C4-2B (cell line): ENCODE data around the gene EPGN.
A peak's percentile ranks its signal among the peaks of the same experiment; 100 is the strongest.

Experiments
- CTCF ChIP-seq: fragments of 450-650 bp; conservative IDR thresholded peaks from 2 replicates; pipeline ENCODE4 v1.5.1; 2017; ENCODE audit warnings: mild to moderate bottlenecking
- ZFX ChIP-seq: fragments of 450-650 bp; IDR thresholded peaks from 2 replicates; pipeline ENCODE4 v1.6.1; 2017

- TF ChIP-seq CTCF (peak; percentile 72), ZFX (no peak)
These were observed 3.5 kb downstream of the EPGN start for GRCh38 chr4:74311696-74312313.
